SK-N-SH (cell line): ENCODE measurements around the gene CEP126. TPM values are rescaled to one million over a fixed set of nuclear protein-coding genes. Genes with fewer than 3 reads are reported as not detected.

Source experiments
- CTCF ChIA-PET: fragments of 300-600, 350-600 bp; formaldehyde crosslinking; extraction: SDS; loops from one replicate; lab custom pipeline; 2021; lab: Yijun Ruan, JAX
- POLR2A ChIA-PET: fragments of 350-600 bp; sonication (Branson Sonifier 250); formaldehyde crosslinking; extraction: SDS; loops from one replicate; lab custom pipeline; 2020; ENCODE audit warnings: antibody characterized with exemption, inconsistent platforms; lab: Yijun Ruan, JAX
- DNase-seq: peaks from one replicate; pipeline ENCODE4 v3.0.0; 2012
- H2AFZ ChIP-seq: fragments of 200-600 bp; sonication (generic); 2 replicates; pipeline ENCODE4 v1.8.1; 2016; ENCODE audit warnings: antibody characterized with exemption, mild to moderate bottlenecking, low read depth
- H3F3A ChIP-seq: fragments of 200-600 bp; sonication (generic); replicated peaks from 2 replicates; pipeline ENCODE3; 2016; ENCODE audit warnings: antibody characterized with exemption, mild to moderate bottlenecking; ENCODE audit not compliant: insufficient read depth
- H3K27ac ChIP-seq, 2 experiments: fragments of 200-500 bp in 1 of 2; fragments of 200-600 bp in 1 of 2; sonication (Bioruptor generic) in 1 of 2; sonication (generic), shearing (Covaris generic) in 1 of 2; 2 replicates each; pipeline versions ENCODE4 v1.5.1 to v1.6.1; 2014 to 2016; ENCODE audit warnings: low read depth in 2 of 2, inconsistent platforms in 1 of 2, low read length in 1 of 2, mild to moderate bottlenecking in 1 of 2, mixed read lengths in 1 of 2
- H3K27me3 ChIP-seq: fragments of 200-600 bp; sonication (generic), shearing (Covaris generic); 2 replicates; pipeline ENCODE4 v1.6.1; 2016; ENCODE audit warnings: mixed run types; ENCODE audit not compliant: insufficient read depth
- H3K36me3 ChIP-seq, 2 experiments: fragments of 200-500 bp in 1 of 2; fragments of 200-600 bp in 1 of 2; sonication (Bioruptor generic) in 1 of 2; sonication (generic) in 1 of 2; replicated peaks in 1 of 2; 2 replicates each; pipeline versions ENCODE3 to v1.5.1; 2014 to 2016; ENCODE audit warnings: low read length in 1 of 2, mild to moderate bottlenecking in 1 of 2; ENCODE audit not compliant: insufficient read depth in 2 of 2, control insufficient read depth in 1 of 2
- H3K4me1 ChIP-seq, 2 experiments: fragments of 200-500 bp in 1 of 2; fragments of 200-600 bp in 1 of 2; sonication (Bioruptor generic) in 1 of 2; sonication (generic), shearing (Covaris generic) in 1 of 2; 2 replicates each; pipeline versions ENCODE4 v1.5.1 to v1.6.1; 2014 to 2016; ENCODE audit warnings: low read depth in 1 of 2, low read length in 1 of 2, mixed run types in 1 of 2; ENCODE audit not compliant: insufficient read depth in 2 of 2, control insufficient read depth in 1 of 2
- H3K4me2 ChIP-seq: fragments of 200-600 bp; sonication (generic), shearing (Covaris generic); 2 replicates; pipeline ENCODE4 v1.6.1; 2017; ENCODE audit warnings: mixed run types
- H3K4me3 ChIP-seq, 2 experiments: fragments of 200-500 bp in 1 of 2; fragments of 200-600 bp in 1 of 2; sonication (Bioruptor generic) in 1 of 2; sonication (generic), shearing (Covaris generic) in 1 of 2; 2 replicates each; pipeline versions ENCODE4 v1.5.1 to v1.8.1; 2014 to 2016; ENCODE audit warnings: low read depth in 2 of 2, inconsistent platforms in 1 of 2, low read length in 1 of 2, mild to moderate bottlenecking in 1 of 2, mixed read lengths in 1 of 2, moderate library complexity in 1 of 2
- H3K79me2 ChIP-seq: fragments of 200-600 bp; sonication (generic); 2 replicates; pipeline ENCODE4 v1.8.1; 2017; ENCODE audit warnings: mild to moderate bottlenecking; ENCODE audit not compliant: insufficient read depth
- H3K9ac ChIP-seq: fragments of 200-600 bp; sonication (generic); 2 replicates; pipeline ENCODE4 v1.6.1; 2017; ENCODE audit warnings: mixed run types
- H3K9me2 ChIP-seq: fragments of 200-600 bp; sonication (generic); 2 replicates; pipeline ENCODE4 v1.6.1; 2017; ENCODE audit warnings: mixed run types
- H3K9me3 ChIP-seq: fragments of 200-600 bp; sonication (generic); 2 replicates; pipeline ENCODE4 v1.6.1; 2017; ENCODE audit warnings: mixed run types, mild to moderate bottlenecking, moderate library complexity
- H4K20me1 ChIP-seq: fragments of 200-600 bp; sonication (generic); 2 replicates; pipeline ENCODE4 v1.6.1; 2017; ENCODE audit warnings: mild to moderate bottlenecking, mixed run types; ENCODE audit not compliant: insufficient read depth
- CHD2 ChIP-seq: fragments of 150-350 bp; IDR thresholded peaks from 2 replicates; pipeline ENCODE4 v1.6.1; 2018; ENCODE audit warnings: low read length; ENCODE audit not compliant: partially characterized antibody
- ELF1 ChIP-seq: IDR thresholded peaks from 2 replicates; pipeline ENCODE4 v1.4.0; 2012
- EP300 ChIP-seq, 2 experiments: IDR thresholded peaks; 2 replicates each; pipeline versions ENCODE4 v1.4.0 to v1.6.1; 2012; ENCODE audit warnings: borderline replicate concordance in 1 of 2, low read depth in 1 of 2, low read length in 1 of 2
- FOSL2 ChIP-seq: IDR thresholded peaks from 2 replicates; pipeline ENCODE4 v1.4.0; 2012; ENCODE audit warnings: low read depth, mild to moderate bottlenecking, moderate library complexity, borderline replicate concordance
- FOXM1 ChIP-seq: IDR thresholded peaks from 2 replicates; pipeline ENCODE4 v1.4.0; 2012; ENCODE audit warnings: low read depth, mild to moderate bottlenecking
- MEF2A ChIP-seq: IDR thresholded peaks from 2 replicates; pipeline ENCODE4 v1.4.0; 2012; ENCODE audit warnings: low read depth, borderline replicate concordance
- MXI1 ChIP-seq: IDR thresholded peaks from 2 replicates; pipeline ENCODE4 v1.6.1; 2012; ENCODE audit warnings: mild to moderate bottlenecking, low read depth, low read length, improper control_type of control experiment
- NFIC ChIP-seq: IDR thresholded peaks from 2 replicates; pipeline ENCODE4 v1.4.0; 2012; ENCODE audit warnings: borderline replicate concordance
- NRF1 ChIP-seq: IDR thresholded peaks from 2 replicates; pipeline ENCODE4 v1.6.1; 2012; ENCODE audit warnings: low read depth, mild to moderate bottlenecking, low read length
- POLR2AphosphoS5 ChIP-seq: IDR thresholded peaks from 2 replicates; pipeline ENCODE4 v1.6.1; 2012; ENCODE audit warnings: low read depth, low read length
- RAD21 ChIP-seq: IDR thresholded peaks from 2 replicates; pipeline ENCODE4 v1.6.1; 2012; ENCODE audit warnings: mild to moderate bottlenecking, low read length
- RCOR1 ChIP-seq: fragments of 150-350 bp; IDR thresholded peaks from 2 replicates; pipeline ENCODE4 v1.6.1; 2017; ENCODE audit warnings: antibody characterized with exemption, low read length
- RXRA ChIP-seq: IDR thresholded peaks from 2 replicates; pipeline ENCODE4 v1.4.0; 2012; ENCODE audit warnings: low read depth, mild to moderate bottlenecking, borderline replicate concordance
- SIN3A ChIP-seq: IDR thresholded peaks from 2 replicates; pipeline ENCODE4 v1.6.1; 2012; ENCODE audit warnings: low read depth, mild to moderate bottlenecking, low read length, moderate library complexity, borderline replicate concordance
- TAF1 ChIP-seq: IDR thresholded peaks from 2 replicates; pipeline ENCODE4 v1.6.1; 2012; ENCODE audit warnings: low read depth, mild to moderate bottlenecking, low read length, moderate library complexity, borderline replicate concordance
- TEAD4 ChIP-seq: IDR thresholded peaks from 2 replicates; pipeline ENCODE4 v1.4.0; 2012; ENCODE audit warnings: mild to moderate bottlenecking, borderline replicate concordance; ENCODE audit not compliant: insufficient read depth
- YY1 ChIP-seq: IDR thresholded peaks from 2 replicates; pipeline ENCODE4 v1.4.0; 2012; ENCODE audit warnings: low read depth, mild to moderate bottlenecking
- WGBS: methylation state at CpG from one replicate; pipeline ENCODE4 v1.1.6; 2017; ENCODE audit warnings: low lambda C conversion rate; 5-methylcytosine and 5-hydroxymethylcytosine counted together
- polyA plus RNA-seq, 3 experiments: library from polyadenylated mRNA; depleted of rRNA; stranded (reverse); fragments of >200 nt; gene quantifications; 2 replicates each; pipeline ENCODE4 v1.2.3, GENCODE V29; 2012
- TF ChIP-seq, protein P1 (sequence below): fragments of 150-350 bp; IDR thresholded peaks from 2 replicates; pipeline ENCODE4 v1.6.1; 2017; ENCODE audit warnings: antibody characterized with exemption, low read length, low read depth, borderline replicate concordance
- TF ChIP-seq, protein P2 (sequence below): IDR thresholded peaks from 2 replicates; pipeline ENCODE4 v1.4.0; 2012; ENCODE audit warnings: low read depth
- TF ChIP-seq, protein P3 (sequence below): IDR thresholded peaks from 2 replicates; pipeline ENCODE4 v1.6.1; 2012; ENCODE audit warnings: mild to moderate bottlenecking, low read depth, low read length, moderate library complexity
- TF ChIP-seq, protein P4 (sequence below): fragments of 200-600 bp; sonication (generic); IDR thresholded peaks from 2 replicates; pipeline ENCODE4 v1.6.1; 2017; ENCODE audit warnings: antibody characterized with exemption, mild to moderate bottlenecking, moderate library complexity
- TF ChIP-seq, protein P5 (sequence below): fragments of 150-350 bp; IDR thresholded peaks from 2 replicates; pipeline ENCODE4 v1.6.1; 2016; ENCODE audit warnings: mild to moderate bottlenecking, low read depth, low read length
- TF ChIP-seq, protein P6 (sequence below): IDR thresholded peaks from 2 replicates; pipeline ENCODE4 v1.4.0; 2012; ENCODE audit warnings: low read depth, borderline replicate concordance

The CEP126 gene
- polyA plus RNA-seq, 1 of the 3 experiments (the other 2 are of a cell fraction), result 1.4 TPM

DNA sequence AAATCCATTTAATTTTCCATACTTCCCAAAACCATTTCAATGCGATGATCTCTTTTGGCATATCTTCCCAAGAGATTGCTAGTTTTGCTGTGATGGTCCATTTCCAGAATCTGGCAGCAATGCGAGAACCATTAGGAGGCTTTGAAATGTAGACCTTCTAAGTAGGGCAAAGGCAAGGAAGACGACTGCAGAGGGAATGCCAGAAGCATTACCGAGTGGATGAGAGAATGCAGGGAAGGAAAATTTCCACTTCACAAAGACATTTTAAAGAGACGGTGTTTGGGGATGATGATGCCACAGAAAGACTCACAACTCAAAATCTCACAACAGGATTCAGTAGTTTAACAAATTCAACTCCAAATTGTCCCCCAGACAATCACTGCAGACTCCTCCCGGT lies 471 bp upstream of the CEP126 start (continued):
- TF ChIP-seq, protein P1, sequence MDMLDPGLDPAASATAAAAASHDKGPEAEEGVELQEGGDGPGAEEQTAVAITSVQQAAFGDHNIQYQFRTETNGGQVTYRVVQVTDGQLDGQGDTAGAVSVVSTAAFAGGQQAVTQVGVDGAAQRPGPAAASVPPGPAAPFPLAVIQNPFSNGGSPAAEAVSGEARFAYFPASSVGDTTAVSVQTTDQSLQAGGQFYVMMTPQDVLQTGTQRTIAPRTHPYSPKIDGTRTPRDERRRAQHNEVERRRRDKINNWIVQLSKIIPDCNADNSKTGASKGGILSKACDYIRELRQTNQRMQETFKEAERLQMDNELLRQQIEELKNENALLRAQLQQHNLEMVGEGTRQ, result no peak
- TF ChIP-seq, protein P2, sequence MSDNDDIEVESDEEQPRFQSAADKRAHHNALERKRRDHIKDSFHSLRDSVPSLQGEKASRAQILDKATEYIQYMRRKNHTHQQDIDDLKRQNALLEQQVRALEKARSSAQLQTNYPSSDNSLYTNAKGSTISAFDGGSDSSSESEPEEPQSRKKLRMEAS, result no peak
- TF ChIP-seq, protein P3, sequence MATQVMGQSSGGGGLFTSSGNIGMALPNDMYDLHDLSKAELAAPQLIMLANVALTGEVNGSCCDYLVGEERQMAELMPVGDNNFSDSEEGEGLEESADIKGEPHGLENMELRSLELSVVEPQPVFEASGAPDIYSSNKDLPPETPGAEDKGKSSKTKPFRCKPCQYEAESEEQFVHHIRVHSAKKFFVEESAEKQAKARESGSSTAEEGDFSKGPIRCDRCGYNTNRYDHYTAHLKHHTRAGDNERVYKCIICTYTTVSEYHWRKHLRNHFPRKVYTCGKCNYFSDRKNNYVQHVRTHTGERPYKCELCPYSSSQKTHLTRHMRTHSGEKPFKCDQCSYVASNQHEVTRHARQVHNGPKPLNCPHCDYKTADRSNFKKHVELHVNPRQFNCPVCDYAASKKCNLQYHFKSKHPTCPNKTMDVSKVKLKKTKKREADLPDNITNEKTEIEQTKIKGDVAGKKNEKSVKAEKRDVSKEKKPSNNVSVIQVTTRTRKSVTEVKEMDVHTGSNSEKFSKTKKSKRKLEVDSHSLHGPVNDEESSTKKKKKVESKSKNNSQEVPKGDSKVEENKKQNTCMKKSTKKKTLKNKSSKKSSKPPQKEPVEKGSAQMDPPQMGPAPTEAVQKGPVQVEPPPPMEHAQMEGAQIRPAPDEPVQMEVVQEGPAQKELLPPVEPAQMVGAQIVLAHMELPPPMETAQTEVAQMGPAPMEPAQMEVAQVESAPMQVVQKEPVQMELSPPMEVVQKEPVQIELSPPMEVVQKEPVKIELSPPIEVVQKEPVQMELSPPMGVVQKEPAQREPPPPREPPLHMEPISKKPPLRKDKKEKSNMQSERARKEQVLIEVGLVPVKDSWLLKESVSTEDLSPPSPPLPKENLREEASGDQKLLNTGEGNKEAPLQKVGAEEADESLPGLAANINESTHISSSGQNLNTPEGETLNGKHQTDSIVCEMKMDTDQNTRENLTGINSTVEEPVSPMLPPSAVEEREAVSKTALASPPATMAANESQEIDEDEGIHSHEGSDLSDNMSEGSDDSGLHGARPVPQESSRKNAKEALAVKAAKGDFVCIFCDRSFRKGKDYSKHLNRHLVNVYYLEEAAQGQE, result no peak
- TF ChIP-seq RAD21, result no peak

DNA sequence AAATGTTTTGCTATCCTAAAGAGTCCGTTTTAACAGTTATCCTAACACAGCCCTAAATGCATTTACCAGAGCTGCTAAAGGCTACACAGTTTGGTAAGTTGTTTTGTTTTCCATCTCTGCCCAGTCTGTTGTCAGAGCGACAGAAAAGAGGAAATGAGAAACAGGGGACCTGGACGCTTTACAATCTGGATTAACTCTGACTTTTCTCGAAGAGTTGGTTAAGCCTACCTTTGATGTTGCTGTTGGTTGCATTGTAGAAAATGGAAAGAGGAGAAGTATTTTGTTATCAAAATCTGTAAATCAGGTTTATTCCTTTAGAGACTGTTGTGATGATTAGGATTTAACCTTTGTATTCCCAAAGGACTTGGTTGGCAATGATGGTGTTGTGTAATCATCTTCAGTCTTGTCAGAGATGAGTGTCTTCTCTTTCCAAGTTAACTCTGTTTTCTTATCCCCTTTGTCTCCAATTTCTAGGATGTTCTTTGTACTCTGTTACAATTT lies 1.0 kb downstream of the CEP126 start:
- H3K9ac ChIP-seq, result peak overlapping the region; percentile 86
- peak; percentile 34 for DNase-seq
- ChIA-PET POLR2A (no interaction called here), CTCF (interaction anchor here (1.1 to 1.5 kb wide), 3 partner anchors 9 to 58 kb away, joined by 4 read pairs; no protein-coding TSS in a partner anchor)
- H3F3A ChIP-seq, result peaks cover 21% of the 10 kb centered on the region
- no peaks in the 10 kb centered on the region for H3K79me2 ChIP-seq
- H2AFZ ChIP-seq, result peak overlapping the region; percentile 85
- H3K36me3 ChIP-seq, result no peaks in the 10 kb centered on the region
- no peaks in the 10 kb centered on the region for H4K20me1 ChIP-seq
- no peaks in the 10 kb centered on the region for H3K9me2 ChIP-seq
- no peaks in the 10 kb centered on the region for H3K27me3 ChIP-seq
- H3K4me2 ChIP-seq, result peak overlapping the region; percentile 77
- H3K9me3 ChIP-seq, result no peaks in the 10 kb centered on the region
- peak overlapping the region; percentile 78 to 82 for H3K4me3 ChIP-seq
- peaks cover 0 to 7% of the 10 kb centered on the region in 2 experiments; a peak in 2 of 4 replicates for H3K4me1 ChIP-seq
- peak overlapping the region; percentile 95 for H3K27ac ChIP-seq
- WGBS, result 2% methylated on average over 4 of the region's 4 CpGs
- no peak for TF ChIP-seq TAF1
- no peak for TF ChIP-seq POLR2AphosphoS5
- no peak for TF ChIP-seq YY1
- no peak for TF ChIP-seq SIN3A
- TF ChIP-seq MXI1, result no peak
- TF ChIP-seq RCOR1, result no peak
- TF ChIP-seq, protein P4, sequence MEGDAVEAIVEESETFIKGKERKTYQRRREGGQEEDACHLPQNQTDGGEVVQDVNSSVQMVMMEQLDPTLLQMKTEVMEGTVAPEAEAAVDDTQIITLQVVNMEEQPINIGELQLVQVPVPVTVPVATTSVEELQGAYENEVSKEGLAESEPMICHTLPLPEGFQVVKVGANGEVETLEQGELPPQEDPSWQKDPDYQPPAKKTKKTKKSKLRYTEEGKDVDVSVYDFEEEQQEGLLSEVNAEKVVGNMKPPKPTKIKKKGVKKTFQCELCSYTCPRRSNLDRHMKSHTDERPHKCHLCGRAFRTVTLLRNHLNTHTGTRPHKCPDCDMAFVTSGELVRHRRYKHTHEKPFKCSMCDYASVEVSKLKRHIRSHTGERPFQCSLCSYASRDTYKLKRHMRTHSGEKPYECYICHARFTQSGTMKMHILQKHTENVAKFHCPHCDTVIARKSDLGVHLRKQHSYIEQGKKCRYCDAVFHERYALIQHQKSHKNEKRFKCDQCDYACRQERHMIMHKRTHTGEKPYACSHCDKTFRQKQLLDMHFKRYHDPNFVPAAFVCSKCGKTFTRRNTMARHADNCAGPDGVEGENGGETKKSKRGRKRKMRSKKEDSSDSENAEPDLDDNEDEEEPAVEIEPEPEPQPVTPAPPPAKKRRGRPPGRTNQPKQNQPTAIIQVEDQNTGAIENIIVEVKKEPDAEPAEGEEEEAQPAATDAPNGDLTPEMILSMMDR, result no peak
- TF ChIP-seq CHD2, result no peak
- no peak for TF ChIP-seq FOSL2
- TF ChIP-seq MEF2A, result no peak
- TF ChIP-seq FOXM1, result no peak
- no peak for TF ChIP-seq ELF1
- TF ChIP-seq, protein P5, sequence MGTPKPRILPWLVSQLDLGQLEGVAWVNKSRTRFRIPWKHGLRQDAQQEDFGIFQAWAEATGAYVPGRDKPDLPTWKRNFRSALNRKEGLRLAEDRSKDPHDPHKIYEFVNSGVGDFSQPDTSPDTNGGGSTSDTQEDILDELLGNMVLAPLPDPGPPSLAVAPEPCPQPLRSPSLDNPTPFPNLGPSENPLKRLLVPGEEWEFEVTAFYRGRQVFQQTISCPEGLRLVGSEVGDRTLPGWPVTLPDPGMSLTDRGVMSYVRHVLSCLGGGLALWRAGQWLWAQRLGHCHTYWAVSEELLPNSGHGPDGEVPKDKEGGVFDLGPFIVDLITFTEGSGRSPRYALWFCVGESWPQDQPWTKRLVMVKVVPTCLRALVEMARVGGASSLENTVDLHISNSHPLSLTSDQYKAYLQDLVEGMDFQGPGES, result no peak
- no peak for TF ChIP-seq NRF1
- TF ChIP-seq TEAD4, result no peak
- no peak for TF ChIP-seq RXRA
- no peak for TF ChIP-seq NFIC
- no peak for TF ChIP-seq EP300 (IDR thresholded peaks at IDR 0.05; ENCODE audit: borderline replicate concordance in 1 of 2, low read depth in 1 of 2, low read length in 1 of 2)
- TF ChIP-seq, protein P6, sequence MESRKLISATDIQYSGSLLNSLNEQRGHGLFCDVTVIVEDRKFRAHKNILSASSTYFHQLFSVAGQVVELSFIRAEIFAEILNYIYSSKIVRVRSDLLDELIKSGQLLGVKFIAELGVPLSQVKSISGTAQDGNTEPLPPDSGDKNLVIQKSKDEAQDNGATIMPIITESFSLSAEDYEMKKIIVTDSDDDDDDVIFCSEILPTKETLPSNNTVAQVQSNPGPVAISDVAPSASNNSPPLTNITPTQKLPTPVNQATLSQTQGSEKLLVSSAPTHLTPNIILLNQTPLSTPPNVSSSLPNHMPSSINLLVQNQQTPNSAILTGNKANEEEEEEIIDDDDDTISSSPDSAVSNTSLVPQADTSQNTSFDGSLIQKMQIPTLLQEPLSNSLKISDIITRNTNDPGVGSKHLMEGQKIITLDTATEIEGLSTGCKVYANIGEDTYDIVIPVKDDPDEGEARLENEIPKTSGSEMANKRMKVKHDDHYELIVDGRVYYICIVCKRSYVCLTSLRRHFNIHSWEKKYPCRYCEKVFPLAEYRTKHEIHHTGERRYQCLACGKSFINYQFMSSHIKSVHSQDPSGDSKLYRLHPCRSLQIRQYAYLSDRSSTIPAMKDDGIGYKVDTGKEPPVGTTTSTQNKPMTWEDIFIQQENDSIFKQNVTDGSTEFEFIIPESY, result no peak
